ENCODE data around the gene DBH.

Gene DBH

DNA sequence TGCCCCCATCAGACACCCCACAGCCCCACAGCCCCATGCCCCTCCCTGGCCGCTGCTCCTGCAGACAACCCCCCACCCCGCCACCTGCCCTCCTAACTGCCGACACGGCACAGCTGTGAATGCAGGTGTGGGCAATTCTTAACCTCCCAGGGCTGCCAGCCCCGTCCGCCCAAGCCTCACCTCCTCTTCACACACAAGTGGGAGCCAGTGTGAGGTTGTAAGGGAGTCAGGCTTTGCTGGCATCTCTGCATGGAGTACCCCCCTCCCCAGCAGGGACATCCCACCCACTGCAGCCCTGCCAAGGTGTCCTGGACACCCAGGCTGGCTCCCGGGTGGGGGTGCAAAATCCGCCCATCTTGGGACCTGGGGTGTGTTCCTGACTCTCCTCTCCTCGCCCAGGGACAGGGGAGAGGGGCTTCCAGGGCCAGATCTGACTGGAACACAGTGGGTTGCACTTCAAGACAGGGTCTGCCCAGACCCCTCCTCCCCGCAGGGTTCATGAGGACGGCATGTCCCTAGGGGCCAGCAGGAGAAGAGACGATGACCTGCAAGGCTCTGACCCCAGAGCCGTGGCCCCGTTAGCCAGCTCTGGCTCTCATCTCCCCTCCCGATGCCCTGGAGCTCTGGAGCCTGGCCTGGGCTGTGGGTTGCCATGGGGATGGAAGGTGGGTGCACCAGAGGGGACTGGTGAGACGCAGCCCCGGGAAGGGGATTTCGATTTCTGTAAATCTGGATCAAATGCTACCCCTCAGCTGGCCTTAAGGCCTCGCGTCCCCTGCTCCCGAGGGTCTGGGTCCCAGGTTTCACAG is 67.6 kb downstream of the DBH start:
- no peak for DNase-seq

DNA sequence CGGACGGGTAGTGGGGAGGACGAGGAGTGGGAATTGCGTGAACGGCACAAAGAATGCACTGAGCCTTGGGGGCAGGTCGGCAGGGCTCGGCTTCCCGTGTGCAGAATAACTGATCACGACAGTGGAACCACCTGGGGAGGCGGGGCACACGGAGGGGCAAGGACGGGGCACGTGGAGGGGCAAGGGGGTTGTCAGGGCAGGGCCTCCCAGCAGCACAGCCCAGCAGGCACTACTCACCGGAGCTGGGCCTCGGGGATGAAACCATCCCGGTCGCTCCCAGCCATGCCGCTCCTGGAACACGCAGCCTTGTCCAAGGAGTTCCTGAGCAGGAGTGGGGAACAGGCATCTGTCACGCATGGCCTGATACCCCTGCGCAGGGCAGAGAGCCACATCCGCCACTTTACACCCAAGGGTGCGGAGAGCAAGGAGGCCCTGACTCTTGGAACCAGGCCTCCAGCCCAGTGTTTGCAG is 68.6 kb downstream of the DBH start:
- DNase-seq: no peak

DNA sequence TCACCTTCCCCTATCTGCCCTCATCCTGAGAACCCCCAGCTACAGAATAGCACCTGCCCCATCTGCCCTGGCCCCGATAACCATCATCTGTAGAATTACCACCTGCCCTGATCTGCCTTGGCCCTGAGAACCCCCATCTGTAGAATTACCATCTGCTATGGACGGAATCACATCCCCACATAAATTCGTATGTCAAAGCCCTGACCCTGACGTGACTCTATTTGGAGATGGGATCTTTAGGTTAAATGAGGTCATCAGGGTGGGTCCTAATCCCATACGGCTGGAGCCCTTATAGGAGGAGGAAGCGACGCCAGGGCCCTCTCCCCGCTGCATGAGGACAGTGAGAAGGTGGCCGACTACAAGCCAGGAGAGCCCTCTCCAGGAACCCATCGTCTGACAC is 69.4 kb downstream of the DBH start:
- no peak for DNase-seq

DNA sequence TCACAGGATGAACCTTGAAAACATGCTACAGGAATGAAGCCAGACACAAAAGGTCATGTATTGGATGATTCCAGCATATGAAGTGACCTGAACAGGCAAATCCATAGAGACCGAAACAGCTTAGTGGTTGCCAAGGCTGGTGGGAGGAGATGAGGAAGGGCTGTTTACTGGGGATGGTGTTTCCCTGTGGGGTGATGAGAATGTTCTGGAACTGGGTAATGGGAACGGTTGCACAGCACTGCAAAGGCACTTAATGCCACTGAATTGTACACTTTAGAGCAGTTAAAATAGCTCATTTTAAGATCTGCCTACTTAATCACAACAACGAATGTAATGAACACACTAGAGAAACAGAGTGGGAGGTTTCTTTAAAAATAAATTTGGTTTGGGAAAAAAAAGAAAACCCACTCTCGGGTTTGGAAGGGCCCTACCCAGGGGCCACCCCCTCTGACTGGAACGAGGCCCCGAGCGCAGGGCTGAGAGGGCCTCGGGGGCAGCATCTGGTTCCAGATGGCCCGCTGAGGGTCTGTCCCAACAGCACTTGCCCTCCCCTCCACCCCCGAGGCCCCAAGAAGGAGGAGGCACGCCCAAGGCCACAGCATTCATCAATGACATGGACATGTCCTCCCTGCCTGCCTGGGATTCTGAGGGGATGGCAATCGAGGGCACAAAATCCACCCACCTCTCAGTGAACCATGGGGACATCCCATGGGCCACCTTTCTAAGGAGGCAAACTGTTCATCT is 70.3 kb downstream of the DBH start:
- no peak for DNase-seq

DNA sequence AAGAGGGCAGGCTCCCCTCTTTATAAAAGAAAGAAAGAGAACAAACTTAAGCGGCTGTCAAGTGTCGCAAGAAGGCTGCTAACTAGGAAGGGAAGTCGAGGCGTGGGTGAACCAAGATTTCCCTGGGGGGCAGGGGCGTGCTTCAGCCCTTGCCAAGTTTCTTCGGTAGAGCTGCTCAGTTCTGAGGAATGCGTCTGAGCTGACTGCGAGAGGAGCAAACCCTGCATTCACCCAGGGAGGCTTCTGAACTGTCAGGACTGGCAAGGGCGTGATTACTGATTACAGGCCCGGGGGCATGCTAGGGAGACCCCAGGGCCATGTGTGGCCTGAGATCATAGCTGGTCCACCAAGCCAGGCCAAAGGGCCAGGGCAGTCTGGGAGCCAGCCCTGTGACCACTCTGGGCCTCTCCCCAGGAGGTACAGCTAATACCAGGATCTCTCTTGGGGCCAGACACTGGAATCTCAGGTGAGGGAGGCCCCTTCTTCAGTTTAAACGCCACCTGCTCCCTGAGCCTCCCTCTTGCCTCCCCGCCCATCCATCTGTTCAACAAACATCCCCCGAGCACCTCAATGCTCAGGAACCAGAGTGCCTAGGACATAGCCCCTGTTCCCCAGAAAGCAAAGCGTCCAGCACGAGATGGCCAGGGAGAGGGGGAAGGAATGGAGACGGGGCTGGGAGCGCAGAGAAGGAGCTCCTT is 71.1 kb downstream of the DBH start:
- no peak for DNase-seq

DNA sequence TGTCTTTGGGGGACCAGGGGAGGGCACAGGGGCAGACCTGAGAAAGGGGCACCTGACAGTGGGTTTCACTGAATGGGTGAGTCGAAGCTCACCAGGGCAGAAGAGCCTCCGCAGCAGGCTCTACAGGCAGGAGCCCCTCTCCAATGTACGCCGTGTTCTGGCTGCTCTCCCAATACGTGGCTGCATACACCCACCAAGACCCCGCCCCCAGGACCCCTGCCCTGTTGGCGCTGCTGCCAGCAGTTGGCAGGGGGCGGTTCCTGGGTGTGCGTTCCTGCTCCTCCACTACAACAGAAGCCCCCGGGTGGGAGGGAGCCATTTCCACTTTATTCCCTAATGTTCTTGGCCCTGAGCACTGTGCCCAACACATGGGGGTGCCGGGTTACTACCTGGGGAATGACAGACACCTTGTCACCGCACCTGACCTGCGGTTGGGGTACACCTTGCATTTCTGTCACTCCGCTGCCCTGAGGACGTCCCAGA is 71.6 kb downstream of the DBH start:
- no peak for DNase-seq

DNA sequence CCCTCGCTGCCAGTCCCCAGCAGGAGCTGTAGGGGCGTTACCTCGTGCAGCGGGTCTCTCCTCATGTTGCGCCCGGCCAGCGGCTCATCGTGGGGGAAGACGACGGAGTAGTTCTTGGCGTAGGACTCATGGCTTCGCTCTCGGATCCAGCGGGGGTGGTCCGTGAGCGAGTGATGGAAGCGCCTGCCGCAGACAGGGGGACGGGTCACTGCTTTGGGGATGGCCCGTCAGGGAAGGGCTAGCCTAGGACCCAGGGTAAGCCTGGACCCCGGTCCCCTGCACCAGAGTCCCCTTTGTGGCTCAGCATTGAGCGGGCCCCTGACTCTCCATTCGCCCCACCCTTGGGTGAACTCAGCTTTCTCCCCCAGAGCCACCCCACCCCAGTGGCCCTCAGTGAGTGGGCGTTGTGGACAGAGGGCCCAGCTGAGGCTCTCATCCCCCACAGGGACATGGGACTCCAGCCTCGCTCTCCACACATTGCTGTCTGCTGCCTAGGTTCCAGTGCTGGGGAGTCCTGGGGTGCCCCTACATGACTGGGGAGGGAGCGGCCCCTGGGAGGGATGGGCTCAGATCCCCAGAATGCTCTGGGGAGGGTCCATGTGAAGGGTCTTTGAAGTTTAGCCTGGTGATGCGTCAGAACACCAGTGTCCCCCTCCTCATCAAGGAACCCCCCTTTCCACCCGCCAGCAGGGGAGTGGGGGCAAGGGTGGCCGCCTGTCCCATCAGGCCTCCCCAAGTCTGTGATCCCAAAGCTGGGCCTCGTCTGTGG is 72.3 kb downstream of the DBH start:
- DNase-seq: no peak

All from CD4-positive, alpha-beta T cell treated with Interleukin-4 for 4 hours (primary cell).